Measurements from ENCODE around the gene CCDC106.

The CCDC106 gene

GRCh38 chr19:55613930-55614710 lies 33.9 kb upstream of the CCDC106 start:
- no peak for DNase-seq (ENCODE audit: low spot score)

DNA sequence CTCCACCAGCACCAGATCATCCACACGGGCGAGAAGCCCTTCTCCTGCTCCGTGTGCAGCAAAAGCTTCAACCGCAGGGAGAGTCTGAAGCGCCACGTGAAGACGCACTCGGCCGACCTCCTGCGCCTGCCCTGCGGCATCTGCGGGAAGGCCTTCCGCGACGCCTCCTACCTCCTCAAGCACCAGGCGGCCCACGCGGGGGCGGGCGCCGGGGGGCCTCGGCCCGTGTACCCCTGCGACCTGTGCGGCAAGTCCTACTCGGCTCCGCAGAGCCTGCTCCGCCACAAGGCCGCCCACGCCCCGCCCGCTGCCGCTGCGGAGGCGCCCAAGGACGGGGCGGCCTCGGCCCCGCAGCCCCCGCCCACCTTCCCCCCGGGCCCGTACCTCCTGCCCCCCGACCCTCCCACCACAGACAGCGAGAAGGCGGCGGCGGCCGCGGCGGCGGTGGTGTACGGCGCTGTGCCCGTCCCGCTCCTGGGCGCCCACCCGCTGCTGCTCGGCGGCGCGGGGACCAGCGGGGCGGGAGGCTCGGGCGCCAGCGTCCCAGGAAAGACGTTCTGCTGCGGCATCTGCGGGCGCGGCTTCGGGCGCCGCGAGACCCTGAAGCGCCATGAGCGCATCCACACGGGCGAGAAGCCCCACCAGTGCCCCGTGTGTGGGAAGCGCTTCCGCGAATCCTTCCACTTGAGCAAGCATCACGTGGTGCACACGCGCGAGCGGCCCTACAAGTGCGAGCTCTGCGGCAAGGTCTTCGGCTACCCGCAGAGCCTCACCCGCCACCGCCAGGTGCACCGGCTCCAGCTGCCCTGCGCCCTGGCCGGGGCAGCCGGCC lies 33.1 kb upstream of the CCDC106 start:
- DNase-seq (ENCODE audit: low spot score), result no peak

DNA sequence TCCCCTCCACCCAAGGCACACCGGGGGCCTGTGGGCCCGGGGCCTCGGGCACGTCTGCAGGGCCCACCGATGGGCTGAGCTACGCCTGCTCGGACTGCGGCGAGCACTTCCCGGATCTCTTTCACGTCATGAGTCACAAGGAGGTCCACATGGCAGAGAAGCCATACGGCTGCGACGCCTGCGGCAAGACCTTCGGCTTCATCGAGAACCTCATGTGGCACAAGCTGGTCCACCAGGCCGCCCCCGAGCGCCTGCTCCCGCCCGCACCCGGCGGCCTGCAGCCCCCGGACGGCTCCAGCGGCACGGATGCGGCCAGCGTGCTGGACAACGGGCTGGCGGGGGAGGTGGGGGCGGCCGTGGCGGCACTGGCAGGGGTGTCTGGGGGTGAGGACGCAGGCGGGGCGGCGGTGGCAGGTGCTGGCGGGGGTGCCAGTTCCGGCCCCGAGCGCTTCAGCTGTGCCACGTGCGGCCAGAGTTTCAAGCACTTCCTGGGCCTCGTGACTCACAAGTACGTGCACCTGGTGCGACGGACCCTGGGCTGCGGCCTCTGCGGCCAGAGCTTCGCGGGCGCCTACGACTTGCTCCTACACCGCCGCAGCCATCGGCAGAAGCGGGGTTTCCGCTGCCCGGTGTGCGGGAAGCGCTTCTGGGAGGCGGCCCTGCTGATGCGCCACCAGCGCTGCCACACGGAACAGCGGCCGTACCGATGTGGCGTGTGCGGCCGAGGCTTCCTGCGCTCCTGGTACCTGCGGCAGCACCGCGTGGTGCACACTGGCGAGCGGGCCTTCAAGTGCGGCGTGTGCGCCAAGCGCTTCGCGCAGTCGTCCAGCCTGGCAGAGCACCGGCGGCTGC lies 32.2 kb upstream of the CCDC106 start:
- DNase-seq (ENCODE audit: low spot score), result no peak

DNA sequence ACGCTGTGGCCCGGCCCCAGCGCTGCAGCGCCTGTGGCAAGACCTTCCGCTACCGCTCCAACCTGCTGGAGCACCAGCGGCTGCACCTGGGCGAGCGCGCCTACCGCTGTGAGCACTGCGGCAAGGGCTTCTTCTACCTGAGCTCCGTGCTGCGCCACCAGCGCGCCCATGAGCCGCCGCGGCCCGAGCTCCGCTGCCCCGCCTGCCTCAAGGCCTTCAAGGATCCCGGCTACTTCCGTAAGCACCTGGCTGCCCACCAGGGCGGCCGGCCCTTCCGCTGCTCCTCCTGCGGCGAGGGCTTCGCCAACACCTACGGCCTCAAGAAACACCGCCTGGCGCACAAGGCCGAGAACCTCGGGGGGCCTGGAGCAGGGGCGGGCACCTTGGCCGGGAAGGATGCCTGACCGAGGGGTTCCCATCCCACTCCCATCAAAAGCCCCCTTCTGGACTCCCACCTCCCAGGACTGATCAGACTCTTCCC lies 31.6 kb upstream of the CCDC106 start:
- no peak for DNase-seq (ENCODE audit: low spot score)

DNA sequence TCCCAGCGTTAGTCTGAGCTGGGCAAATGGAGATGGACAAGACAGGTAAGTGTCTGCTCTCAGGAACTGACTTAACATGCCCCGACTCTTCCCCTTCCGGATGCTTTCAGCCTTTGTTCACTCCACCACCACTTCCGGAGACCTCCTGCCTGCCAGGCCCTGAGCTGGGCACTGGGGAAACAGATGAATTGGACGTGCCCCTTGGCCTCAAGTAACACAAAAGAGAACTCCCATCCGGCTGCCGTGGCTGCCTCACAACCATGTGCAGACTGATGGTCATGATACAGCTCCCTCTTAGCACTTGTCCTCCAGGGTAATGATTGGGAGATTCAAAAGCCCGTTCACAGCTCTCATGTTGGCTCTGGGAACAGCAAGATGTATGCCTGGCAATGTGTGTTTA lies 30.6 kb upstream of the CCDC106 start:
- no peak for DNase-seq (ENCODE audit: low spot score)

DNA sequence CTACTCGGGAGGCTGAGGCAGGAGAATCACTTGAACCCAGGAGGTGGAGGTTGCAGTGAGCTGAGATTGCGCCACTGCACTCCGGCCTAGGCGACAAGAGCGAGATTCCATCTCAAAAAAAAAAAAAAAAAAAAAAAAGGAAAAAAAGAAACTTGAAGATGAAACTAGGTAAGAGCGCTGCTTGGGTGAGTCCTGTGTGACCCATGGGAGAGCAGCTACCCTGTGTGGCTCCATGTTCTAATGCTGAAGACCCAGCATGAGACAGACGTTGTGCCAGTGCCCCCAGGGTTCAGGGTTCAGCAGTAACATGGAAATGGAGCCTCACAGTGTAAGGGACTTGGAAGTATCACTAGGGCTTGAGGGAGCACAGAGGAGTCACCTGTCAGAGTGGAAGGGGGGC lies 29.6 kb upstream of the CCDC106 start:
- no peak for DNase-seq (ENCODE audit: low spot score)

GRCh38 chr19:55619286-55619685 lies 28.7 kb upstream of the CCDC106 start:
- DNase-seq (ENCODE audit: low spot score), result peak; percentile 29

- no peak for DNase-seq (ENCODE audit: low spot score)
These were observed 27.4 kb upstream of the CCDC106 start for GRCh38 chr19:55620410-55621204.

- DNase-seq (ENCODE audit: low spot score), result no peak
These were observed 26.8 kb upstream of the CCDC106 start for GRCh38 chr19:55621205-55621672.

GRCh38 chr19:55621673-55622231 lies 26.3 kb upstream of the CCDC106 start:
- no peak for DNase-seq (ENCODE audit: low spot score)

DNA sequence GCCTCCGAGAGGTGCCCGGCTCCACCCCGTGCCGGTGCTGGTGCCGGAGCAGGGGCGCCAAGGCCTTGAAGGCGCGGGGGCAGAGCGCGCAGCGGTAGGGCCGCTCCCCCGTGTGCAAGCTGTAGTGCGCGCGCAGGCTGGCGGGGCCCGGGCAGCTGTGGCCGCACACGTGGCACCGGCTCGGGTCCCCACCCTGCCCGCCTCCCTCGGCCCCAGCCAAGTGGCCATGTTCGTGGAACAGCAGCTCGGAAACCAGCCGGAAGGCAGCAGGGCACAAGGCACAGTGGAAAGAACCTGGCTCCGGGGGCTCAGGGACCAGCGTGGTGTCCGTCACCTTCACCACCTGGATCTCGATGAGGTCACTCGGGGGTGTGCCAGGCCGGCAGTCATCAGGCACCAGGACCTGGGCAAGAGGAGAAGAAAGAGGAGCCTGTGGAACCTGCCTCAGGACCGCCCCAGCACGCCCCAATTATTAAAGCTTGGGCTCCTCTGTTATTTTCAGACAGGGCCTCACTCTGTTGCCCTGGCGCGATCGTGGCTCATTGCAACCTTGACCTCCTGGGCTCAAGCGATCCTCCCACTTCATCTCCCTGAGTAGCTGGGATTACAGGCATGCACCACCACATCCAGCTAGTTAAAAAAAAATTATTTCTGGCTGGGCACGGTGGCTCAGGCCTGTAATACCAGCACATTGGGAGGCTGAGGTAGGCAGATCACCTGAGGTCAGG lies 25.6 kb upstream of the CCDC106 start:
- no peak for DNase-seq (ENCODE audit: low spot score)

- no peak for DNase-seq (ENCODE audit: low spot score)
These were observed 24.9 kb upstream of the CCDC106 start for GRCh38 chr19:55623130-55623529.

DNA sequence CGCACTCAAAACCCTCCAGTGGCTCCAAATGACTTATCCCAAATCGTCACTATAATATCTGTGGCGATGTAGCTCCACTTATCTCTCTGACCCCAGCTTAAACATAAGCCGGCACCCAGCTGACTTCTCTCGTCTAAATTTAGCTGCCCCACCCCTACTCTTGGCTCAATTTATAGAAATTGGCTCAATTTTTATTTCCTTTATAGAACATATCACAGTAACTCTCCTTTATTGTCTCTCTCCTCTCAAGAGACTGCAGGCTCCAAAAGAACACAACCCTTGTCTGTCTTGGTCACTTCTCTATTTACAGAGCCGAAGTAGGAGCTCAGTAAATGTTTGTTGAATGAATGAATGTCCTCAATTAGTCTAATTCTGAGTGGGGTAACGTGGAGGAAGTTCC lies 24.5 kb upstream of the CCDC106 start:
- DNase-seq (ENCODE audit: low spot score), result no peak

DNA sequence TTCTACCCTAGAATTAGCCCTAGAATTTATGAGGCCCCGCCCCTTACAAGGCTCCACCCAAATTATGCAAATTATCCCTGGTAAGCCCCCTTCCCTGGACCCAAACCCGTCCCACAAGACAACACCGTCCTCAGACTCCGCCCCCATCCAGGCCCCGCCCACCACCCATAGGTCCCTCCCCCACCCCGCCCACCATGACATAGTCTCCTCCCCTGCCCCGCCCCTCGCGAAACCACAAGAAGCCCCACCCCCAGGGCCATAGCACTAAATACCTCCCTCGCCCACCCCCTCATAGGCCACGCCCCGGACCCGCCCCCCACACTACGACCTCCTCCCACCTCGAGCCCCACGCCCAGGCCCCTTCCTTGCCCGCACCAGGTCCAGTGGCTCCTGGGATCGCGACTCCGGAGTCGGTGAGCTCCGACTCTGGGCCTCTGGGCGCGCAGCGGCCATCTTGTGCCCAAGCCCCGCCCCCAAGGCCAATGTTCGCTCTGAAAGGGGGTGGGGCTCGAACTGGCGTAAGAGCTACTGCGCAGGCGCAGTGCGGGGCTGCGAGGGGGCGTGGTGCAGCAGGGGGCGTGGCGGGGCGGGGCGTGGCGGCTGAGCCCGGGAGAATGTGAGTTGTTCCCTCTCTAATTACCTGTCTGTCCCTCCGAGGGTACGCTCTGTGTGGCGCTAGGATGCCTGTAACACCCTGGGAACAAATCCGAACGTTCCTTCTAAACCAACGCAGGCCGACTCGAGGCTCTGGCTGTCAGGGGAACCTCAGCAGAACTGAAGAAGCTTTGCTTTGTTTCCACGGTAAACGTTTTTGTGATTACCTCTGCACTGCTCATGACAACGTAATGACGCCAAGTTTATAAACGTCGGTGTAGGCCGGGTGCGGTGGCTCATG lies 23.7 kb upstream of the CCDC106 start, which contains the start of gene ZNF784:
Gene ZNF784 (minus strand): TSS at position 458 of the 895 bp plus-strand sequence. CDS start 5 bp downstream, at position 453.
- DNase-seq (ENCODE audit: low spot score), result peak; percentile 99

GRCh38 chr19:55625004-55625326 lies 23.0 kb upstream of the CCDC106 start:
- DNase-seq (ENCODE audit: low spot score), result no peak

- no peak for DNase-seq (ENCODE audit: low spot score)
These were observed 21.7 kb upstream of the CCDC106 start for GRCh38 chr19:55626350-55626749.

- DNase-seq (ENCODE audit: low spot score), result peak; percentile 71
These were observed 15.6 kb upstream of the CCDC106 start for GRCh38 chr19:55632463-55632834.

GRCh38 chr19:55633861-55634260 lies 14.2 kb upstream of the CCDC106 start:
- DNase-seq (ENCODE audit: low spot score), result no peak

- DNase-seq (ENCODE audit: low spot score), result no peak
These were observed 12.7 kb upstream of the CCDC106 start for GRCh38 chr19:55635334-55635717.

Data from AG08395 (cell line).